AG10803 (cell line): ENCODE data around the gene GNG8.

Experiments used
- DNase-seq: peaks from one replicate; pipeline ENCODE4 v3.0.0; 2010; ENCODE audit warnings: low read depth
- H3K4me3 ChIP-seq: 2 replicates; pipeline ENCODE4 v1.5.1; 2011; ENCODE audit warnings: mild to moderate bottlenecking, low read length, control low read depth
- CTCF ChIP-seq: conservative IDR thresholded peaks from 2 replicates; pipeline ENCODE4 v1.5.1; 2011; ENCODE audit warnings: mild to moderate bottlenecking, low read length, control low read depth, inconsistent platforms

GNG8 gene

DNA sequence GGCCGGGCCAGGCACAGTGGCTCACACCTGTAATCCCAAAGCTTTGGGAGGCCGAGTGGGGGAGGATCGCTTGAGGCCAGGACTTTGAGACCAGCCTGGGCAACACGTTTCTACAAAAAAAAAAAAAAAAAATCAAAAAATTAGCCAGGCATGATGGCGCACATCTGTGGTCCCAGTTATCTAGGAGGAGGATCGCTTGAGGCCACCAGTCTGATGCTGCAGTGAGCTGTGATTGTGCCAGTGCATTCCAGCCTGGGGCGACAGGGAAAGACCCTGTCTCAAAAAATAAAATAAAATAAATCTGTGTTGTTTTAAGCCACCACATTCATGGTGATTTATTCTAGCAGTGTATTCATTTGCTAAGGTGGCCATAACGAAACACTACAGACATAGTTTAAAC lies 29.1 kb upstream of the GNG8 start:
- DNase-seq = no peak
- H3K4me3 ChIP-seq = no peak overlapping the region
- no peak for TF ChIP-seq CTCF

- peak; percentile 95 for TF ChIP-seq CTCF
- H3K4me3 ChIP-seq = peak overlapping the region; percentile 62
- DNase-seq = peak; percentile 89
These were observed 26.0 kb upstream of the GNG8 start for GRCh38 chr19:46661735-46662592.

- peak; percentile 100 for DNase-seq
- peak within 1 kb of the TSS; percentile 71 for H3K4me3 ChIP-seq
- no peak for TF ChIP-seq CTCF
These were observed 25.2 kb upstream of the GNG8 start, which contains the start of gene DACT3 for GRCh38 chr19:46661020-46661731. Gene DACT3 (minus strand): TSS chr19:46661182. CDS start chr19:46661064, 118 bp downstream.

- H3K4me3 ChIP-seq = peak overlapping the region; percentile 71
- no peak for DNase-seq
- TF ChIP-seq CTCF = no peak
These were observed 24.6 kb upstream of the GNG8 start for GRCh38 chr19:46660551-46661019.

DNA sequence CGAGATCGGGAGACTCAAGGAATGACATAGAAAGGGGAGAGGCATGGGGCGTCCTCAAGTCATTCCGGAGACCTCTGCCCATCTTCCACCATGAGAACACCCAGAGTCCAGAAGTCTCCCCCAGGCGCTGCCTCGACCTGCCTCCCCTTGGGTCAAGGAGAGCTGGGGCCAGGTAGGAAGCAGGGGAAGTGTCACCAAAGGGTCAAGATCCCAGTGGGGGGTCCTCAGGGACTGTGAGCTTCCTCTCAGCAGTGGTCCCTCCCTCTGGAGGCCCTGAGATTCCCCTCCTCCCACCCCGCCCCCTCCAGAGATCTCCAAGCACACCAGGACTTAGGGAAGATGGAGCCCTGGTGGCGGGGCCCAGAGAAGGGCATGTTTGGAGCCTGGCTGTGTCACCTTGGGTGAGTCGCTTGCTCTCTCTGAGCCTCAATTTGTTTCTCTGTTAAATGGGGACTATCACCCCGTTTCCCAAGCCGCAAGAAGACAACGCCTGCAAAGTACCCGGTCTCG lies 24.1 kb upstream of the GNG8 start:
- peak overlapping the region; percentile 71 for H3K4me3 ChIP-seq
- DNase-seq = no peak
- no peak for TF ChIP-seq CTCF

GRCh38 chr19:46659151-46660007 lies 23.4 kb upstream of the GNG8 start:
- peak overlapping the region; percentile 71 for H3K4me3 ChIP-seq
- DNase-seq = peak; percentile 32
- TF ChIP-seq CTCF = no peak
